IPS-18c (cell line): Measurements from ENCODE around the gene OR10H3.
"Not testable (repeated sequence)": the region's sequence is repeated elsewhere in the genome, so short reads cannot be mapped to it uniquely, and the experiment has no call there.

ENCODE experiments used
- H3K4me3 ChIP-seq: 2 replicates; pipeline ENCODE4 v1.7.0; 2013; ENCODE audit warnings: low read depth, mild to moderate bottlenecking, low read length, moderate library complexity; ENCODE audit not compliant: insufficient read depth
- H3K9me3 ChIP-seq: one replicate; pipeline ENCODE4 v1.6.1; 2013; ENCODE audit warnings: mild to moderate bottlenecking, low read length, moderate library complexity; ENCODE audit not compliant: control insufficient read depth, insufficient read depth

Gene OR10H3

GRCh38 chr19:15774159-15774558 is 36.4 kb downstream of the OR10H3 start:
- H3K9me3 ChIP-seq = peaks cover 19% of the 10 kb centered on the region
- H3K4me3 ChIP-seq = not testable (repeated sequence)

GRCh38 chr19:15775249-15775648 is 37.5 kb downstream of the OR10H3 start:
- Histone ChIP-seq H3K9me3 (peaks cover 20% of the 10 kb centered on the region), H3K4me3 (no peak overlapping the region)

- Histone ChIP-seq H3K9me3 (peaks cover 21% of the 10 kb centered on the region), H3K4me3 (no peak overlapping the region)
These were observed 38.5 kb downstream of the OR10H3 start for GRCh38 chr19:15776264-15776663.

- peaks cover 22% of the 10 kb centered on the region for H3K9me3 ChIP-seq
- H3K4me3 ChIP-seq = no peak overlapping the region
These were observed 39.5 kb downstream of the OR10H3 start for GRCh38 chr19:15776991-15777970.

- Histone ChIP-seq H3K9me3 (peaks cover 17% of the 10 kb centered on the region), H3K4me3 (no peak overlapping the region)
These were observed 42.1 kb downstream of the OR10H3 start for GRCh38 chr19:15779756-15780476.

- Histone ChIP-seq H3K9me3 (peaks cover 17% of the 10 kb centered on the region), H3K4me3 (no peak overlapping the region)
These were observed 43.0 kb downstream of the OR10H3 start for GRCh38 chr19:15780610-15781418.

GRCh38 chr19:15781661-15782060 is 43.9 kb downstream of the OR10H3 start:
- Histone ChIP-seq H3K4me3 (no peak overlapping the region), H3K9me3 (peaks cover 13% of the 10 kb centered on the region)

- no peak overlapping the region for H3K4me3 ChIP-seq
- peaks cover 12% of the 10 kb centered on the region for H3K9me3 ChIP-seq
These were observed 44.4 kb downstream of the OR10H3 start for GRCh38 chr19:15782211-15782610.

GRCh38 chr19:15782896-15783295 is 45.1 kb downstream of the OR10H3 start:
- not testable (repeated sequence) for H3K9me3 ChIP-seq

GRCh38 chr19:15787611-15788155 is 49.9 kb downstream of the OR10H3 start, which contains the start of gene OR10H5:
Gene OR10H5 (plus strand): TSS chr19:15787661. CDS start chr19:15794049, 6,388 bp downstream.
- no peak within 1 kb of the TSS for H3K4me3 ChIP-seq
- H3K9me3 ChIP-seq = no peaks in the 10 kb centered on the region

More at GRCh38 chr19:15782896-15783295, 45.1 kb downstream of the OR10H3 start:
- H3K4me3 ChIP-seq = not testable (repeated sequence)

GRCh38 chr19:15788594-15789270 is 50.9 kb downstream of the OR10H3 start:
- Histone ChIP-seq H3K4me3 (no peak overlapping the region), H3K9me3 (no peaks in the 10 kb centered on the region)

- no peaks in the 10 kb centered on the region for H3K9me3 ChIP-seq
- H3K4me3 ChIP-seq = no peak overlapping the region
These were observed 52.3 kb downstream of the OR10H3 start for GRCh38 chr19:15790096-15790495.
